ENCODE data around the gene PRDX6.
"Not testable (repeated sequence)": the region's sequence is repeated elsewhere in the genome, so short reads cannot be mapped to it uniquely, and the experiment has no call there.

The PRDX6 gene

DNA sequence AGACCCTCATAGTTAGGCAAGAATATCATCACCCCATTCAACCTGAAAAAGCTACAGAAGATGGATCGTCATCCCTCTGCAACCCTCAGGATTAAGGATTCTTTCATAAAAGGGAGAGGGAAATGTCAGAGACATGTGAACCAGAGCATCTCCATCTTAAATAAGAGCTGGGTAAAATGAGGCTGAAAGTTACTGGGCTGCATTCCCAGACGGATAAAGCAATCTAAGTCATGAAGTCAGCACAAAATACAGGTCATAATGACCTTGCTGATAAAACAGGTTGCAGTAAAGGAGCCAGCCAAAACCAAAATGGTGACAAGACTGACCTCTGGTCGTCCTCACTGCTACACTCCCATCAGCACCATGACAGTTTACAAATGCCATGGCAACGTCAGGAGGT, 22.6 kb downstream of the PRDX6 start:
- no peak for DNase-seq (ENCODE audit: low spot score)

DNA sequence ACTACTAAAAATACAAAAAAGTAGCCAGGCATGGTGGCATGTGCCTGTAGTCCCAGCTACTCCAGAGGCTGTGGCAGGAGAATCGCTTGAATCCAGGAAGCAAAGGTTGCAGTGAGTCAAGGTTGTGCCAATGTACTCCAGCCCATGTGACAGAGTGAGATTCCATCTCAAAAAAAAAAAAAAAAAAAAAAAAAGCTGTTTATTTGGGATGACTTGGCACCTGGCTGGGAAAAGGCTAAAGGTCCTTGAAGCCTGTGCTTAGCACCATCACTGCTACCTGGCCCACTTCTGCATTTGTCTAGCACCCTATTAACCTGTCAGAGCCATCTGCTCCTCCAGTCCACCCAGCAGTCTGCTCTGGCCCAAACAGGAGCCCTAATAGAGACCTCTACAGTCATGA, 25.0 kb downstream of the PRDX6 start:
- DNase-seq (ENCODE audit: low spot score) = no peak

DNA sequence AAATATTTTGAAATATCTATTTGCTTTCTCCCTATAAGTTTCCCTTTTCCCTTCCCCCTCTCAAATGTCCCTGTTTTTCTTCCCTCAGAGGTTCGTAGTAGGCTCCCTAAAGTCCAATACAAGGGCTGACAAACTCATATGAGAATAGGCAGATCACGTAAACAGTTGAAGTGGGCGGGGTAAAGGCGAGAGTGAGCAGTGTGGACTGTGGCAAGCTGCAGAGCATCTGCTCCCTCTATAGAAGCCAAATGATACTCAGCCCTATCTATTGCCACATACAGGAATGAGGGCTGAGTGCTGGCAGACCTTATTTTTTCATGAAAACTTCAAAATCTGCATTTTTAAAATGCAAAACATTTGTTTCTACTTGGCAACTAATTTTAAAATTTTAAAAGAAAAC, 26.3 kb downstream of the PRDX6 start:
- no peak for DNase-seq (ENCODE audit: low spot score)

DNA sequence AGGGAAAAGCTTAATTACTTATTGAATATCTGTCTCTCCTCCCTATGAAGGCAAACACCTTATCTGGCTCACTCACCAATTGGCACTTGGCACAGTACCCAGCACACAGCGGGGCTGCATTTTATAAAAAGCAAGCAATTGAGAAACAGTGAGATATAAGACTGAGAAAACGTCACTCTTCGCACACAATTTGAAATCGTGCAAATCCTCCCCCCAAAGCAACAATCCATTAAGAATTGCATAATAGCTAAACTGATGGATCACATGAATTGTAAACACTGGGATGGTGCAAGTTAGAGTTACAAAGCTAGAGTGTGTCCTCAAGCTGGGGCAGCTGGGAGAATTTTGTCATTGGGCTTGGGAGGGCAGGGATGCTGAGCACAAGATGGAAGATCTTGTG, 27.1 kb downstream of the PRDX6 start:
- no peak for DNase-seq (ENCODE audit: low spot score)

DNA sequence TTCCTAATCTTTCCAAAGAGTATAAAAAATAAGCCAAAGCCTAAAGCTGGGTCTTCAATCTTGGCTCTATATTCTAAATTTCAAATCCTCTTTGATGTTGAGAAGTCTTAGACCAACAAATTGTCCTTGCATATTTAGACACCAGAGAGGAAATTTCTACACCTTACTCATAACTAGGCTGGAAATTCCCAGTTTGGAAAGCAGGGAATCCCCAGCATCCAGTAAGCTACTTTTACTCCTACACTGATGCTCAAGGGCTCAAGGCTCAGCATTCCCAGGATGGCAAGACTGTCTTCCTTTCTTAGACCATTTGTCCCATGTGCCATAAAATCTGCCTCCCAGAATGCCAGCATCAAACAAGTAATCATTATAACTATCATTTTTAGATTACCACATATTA, 28.3 kb downstream of the PRDX6 start:
- DNase-seq (ENCODE audit: low spot score) = no peak

DNA sequence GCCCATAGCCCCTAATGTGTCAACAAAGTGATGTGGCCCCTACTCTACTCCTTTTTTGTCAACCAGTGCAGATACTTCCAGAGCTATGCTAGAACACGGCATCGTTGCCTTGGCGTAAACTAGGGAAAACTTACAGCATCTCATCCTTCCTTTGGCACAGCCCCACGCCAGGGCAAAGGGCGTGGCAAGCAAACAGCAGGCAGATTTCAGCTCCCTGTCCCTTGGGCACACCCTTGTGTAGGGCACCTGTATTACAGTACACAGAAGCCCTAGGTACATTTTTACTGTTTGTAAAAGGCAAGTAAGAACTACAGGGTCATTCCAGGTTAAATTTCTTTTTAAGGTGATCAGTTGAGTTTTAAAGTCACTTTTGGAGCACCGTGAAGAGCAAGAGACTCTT, 29.3 kb downstream of the PRDX6 start:
- DNase-seq (ENCODE audit: low spot score) = peak; percentile 33

DNA sequence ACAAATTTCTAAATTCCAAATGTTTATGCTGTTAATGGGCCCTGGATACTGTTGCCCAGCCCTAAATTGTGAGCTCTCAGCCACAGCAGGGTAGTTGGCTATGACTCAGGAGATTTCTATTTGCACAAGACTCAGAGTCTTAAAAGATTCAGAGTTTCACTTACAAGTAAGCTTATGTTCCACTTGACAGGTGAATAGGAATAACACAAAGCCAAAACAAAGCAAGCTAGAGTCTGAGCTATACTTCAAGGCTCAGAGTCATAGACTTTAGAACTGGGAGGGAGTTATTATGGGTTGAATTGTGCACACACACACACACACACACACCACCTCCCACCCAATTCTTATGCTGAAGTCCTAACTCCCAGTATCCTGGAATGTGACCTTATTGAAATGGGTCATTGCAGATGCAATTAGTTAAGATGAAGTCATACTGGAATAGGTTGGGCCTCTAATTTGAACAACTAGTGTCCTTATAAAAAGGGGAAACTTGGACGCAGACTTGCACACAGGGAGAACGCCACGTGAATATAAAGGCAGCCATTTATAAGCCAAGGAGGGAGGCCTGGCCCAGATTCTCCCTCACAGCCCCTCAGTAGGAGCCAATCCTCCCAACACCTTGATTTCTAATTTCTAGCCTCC, 30.2 kb downstream of the PRDX6 start:
- no peak for DNase-seq (ENCODE audit: low spot score)

DNA sequence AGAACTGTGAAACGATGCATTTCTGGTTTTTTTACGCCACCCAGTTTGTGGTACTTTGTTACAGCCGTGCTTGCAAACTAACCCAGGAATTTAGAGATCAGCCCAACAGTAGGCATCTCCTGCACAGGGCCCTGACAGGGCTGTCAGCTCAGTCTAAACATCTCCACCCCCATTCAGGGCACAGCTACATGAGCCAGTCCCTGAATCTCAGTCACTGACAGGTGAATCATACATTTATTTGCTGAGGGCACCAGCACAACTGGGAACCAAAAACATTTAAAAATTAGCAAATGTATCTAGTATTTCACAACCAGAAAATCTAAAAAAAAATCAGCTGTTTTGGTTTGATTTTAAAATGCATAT, 30.7 kb downstream of the PRDX6 start:
- no peak for DNase-seq (ENCODE audit: low spot score)

DNA sequence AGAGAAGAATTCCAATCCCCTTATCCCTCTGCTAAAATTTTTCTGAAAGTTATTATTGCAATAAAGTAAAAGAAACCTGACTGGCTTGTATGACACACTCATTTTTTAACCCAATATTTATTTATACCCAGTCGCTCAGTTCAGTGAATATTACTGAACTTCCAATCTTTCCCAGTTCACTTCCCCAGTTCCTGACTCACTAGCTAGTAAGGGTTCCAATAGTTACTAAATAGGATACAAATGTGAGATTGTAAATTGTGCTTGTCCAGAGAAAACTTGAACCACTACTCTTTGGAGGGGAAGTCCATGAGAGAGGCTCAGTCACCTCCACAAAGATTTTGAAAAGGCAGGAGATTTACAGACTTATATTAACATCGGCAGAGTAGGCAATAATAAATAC, 31.4 kb downstream of the PRDX6 start:
- no peak for DNase-seq (ENCODE audit: low spot score)

DNA sequence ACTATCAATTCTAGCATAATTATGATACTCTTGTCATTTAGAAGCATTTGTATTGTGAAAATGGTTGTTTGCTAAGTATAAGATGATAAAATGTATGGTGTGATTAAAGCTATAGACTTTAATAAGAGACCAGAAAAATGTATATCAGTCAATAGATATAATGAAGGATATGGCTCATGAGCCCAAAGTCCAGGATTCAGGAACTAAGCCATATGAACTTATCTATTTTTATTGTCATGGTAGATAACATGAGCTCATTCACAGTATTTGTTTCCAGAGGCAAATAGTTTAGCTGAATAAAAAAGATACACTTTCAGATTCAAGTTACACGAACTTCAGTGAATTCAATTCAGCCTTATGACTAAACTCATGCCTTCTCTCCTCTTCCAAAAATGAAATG, 32.7 kb downstream of the PRDX6 start:
- no peak for DNase-seq (ENCODE audit: low spot score)

DNA sequence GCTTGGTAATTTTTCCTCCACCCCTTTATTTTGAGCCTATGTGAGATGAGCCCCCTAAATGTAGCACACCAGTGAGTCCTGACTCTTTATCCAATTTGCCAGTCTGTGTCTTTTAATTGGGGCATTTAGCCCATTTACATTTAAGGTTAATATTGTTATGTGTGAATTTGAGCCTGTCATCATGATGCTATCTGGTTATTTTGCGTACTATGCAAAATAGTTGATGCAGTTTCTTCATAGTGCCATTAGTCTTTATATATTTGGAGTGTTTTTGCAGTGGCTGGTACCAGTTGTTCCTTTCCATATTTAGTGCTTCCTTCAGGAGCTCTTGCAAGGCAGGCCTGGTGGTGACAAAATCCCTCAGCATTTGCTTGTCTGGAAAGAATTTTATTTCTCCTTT, 37.4 kb downstream of the PRDX6 start:
- DNase-seq (ENCODE audit: low spot score) = not testable (repeated sequence)

DNA sequence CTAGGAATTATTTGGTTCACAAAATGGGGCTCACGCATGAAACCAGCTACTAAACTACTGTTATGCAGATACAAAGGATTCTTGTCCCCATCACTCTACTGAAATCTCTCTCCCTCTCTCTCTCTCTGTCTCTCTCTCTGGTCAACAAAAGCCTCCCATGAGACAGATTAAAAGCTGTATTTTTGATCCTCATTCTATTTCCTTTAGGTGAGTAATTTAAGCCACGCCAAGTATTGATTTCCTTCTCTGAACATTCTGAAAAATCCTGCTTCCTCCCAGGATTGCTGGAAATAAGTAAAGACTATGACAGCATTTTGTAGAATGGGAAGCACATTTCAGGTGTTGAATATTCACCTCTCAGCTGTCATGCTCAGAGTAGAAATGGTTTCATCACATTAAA, 43.7 kb downstream of the PRDX6 start:
- DNase-seq (ENCODE audit: low spot score) = no peak

DNA sequence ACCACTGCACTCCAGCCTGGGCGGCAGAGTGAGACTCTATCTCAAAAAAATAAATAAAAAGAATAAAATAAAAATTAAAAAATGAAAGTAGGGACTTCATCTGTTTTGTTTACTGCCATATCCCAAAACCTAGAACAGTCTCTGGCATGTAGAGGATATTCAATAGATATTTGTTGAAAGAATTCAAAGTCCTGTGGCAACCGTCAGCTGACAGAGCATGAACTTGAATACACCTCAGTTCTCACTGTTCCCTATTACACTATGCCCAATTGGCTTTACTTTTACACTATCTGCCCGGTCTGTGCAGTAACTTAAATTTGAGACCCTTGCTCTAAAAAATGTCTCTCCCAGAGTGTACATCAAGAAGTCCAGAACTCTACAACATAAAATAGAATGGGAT, 46.2 kb downstream of the PRDX6 start:
- DNase-seq (ENCODE audit: low spot score) = no peak

DNA sequence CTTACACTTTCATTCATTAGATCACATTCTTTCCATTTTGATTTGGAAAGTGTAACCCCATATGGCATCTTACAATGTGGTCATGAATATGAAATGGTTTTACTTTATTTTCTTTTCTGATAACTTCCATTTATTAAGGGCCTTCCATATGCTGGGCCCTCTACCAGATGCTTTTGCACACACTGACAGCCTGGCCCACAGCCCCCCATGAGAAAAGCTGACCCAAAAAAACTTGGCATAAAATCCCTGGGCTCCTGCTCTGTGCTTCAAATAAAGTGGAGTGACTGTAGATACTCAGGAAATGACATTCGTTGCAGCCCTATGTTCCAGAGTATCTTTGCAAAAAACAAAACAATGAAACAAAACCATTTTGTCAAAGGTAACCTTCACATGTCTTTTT, 48.8 kb downstream of the PRDX6 start:
- DNase-seq (ENCODE audit: low spot score) = no peak

DNA sequence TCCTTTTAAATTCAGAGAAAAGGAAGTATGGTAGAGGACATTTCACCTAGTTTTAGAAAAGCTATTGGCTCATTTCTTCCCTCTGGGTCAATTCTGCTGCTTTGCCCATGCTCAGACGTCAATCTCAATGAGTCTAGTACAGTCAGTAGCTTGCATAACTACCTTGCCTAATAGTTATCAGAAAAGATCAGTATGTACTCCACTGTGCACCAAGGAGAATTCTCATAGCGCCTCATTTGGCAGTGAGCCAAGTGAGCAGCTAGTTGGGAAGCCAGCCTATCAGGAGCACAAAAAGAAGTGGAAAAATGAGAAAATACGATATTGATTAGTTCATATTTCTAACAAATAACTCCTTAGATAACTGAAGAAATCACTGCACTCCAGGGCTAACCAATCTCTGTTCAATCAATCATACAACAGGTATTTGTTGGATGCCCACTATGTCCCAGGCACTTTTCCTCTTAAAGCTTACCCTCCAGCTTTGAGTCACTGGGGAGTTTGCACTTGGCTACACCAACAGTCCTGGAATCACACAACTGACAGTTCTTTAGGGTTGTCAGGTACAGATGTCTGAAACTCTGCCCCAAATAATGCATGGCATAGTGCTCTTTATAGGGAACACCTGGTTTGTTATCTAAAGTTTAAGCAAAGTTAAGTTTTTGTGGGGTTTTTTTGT, 50.2 kb downstream of the PRDX6 start:
- DNase-seq (ENCODE audit: low spot score) = no peak

DNA sequence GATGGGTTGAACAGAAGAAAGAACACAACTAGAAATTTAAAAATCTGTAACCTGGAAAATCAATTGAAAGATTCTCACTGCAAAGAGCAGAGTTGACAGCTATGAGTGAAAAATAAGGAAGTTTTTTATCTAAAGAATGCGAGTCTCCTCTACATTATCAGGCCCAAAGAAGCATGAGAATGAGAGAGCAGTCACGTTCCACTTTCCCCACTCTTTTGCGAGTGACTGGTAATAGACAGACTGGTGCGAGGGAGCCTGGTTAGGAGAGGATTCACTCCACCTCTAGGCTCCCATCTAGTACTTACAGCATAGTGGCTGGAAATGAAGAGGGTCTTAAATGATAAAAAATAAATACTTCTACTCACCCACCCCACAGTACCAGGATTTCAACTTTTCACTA, 52.0 kb downstream of the PRDX6 start:
- no peak for DNase-seq (ENCODE audit: low spot score)

DNA sequence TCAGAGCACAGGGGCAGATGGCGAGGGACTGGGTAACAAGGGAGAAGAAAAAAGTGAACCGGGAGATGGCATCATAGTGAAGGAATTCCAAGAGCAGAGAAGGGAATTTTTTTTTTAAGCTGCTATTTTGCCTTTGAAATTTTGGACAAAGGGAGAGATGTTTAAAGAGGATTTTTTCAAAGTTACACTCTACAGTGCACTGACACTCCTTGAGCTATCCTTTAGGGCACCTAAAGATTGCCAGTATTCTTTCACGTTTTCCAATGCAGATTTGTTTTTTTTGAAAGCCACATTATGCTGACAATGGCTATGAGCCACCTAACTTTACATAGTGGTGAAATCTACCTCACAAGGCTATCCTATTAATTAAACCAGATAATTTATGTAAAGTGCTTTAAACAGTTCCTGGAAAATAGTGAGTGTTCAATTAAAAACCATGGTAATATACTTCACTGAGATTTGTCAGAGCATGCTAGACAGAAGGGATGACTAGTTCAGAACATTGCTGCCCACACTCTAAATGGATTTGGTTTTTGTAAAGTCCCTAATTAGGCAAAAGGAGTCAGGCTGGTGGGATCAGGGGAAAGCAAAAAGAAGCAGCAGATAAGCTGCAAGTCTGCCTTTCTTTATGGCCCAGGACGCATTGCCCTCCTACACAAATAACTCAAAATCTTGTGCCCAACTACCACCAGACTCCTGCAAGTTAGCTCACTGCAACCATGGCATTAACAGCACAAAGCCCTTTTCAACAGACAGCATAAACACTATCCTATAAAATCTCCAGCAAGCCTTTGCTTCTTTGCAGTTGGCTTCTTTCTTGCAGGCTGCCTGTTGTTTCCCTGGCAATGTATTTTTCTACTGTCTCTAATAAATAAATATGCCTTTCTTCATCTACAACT, 53.9 kb downstream of the PRDX6 start:
- DNase-seq (ENCODE audit: low spot score) = no peak

DNA sequence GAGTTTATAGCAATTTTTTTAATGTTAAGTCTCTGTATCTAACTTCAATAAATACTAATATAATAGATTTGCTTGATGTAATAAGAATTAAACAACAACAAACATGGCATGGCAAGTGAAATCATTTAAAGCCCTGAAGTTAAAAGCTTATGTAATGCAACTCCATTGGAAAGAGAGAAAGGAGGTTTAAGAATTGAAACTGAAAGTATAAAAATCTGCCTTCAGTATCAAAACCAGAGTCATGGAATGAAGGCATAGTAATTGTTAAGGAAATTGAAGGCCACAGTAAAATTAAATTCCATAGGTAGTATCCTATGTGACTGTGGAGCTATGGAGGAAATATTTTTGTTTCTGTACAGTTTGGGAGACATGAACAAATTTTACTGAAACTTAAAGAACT, 55.1 kb downstream of the PRDX6 start:
- DNase-seq (ENCODE audit: low spot score) = no peak

DNA sequence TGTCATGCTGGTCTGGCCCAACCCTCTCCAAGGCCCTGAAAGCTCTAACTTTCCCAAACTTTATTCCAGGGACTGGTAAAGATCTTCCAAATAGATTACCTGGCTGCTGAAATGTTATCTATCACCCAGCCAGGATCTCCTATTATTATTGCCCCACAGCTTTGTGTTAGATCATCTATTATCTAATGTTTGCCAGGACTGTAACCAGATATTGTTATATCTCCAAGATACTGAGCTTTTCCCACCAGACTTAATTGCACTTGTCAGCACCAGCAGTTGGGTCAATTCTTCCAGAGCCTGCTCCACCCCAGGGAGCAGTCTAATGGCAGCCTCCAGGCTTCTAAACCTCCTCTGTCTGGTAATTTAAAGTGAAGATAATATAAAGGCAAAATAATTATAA, 59.1 kb downstream of the PRDX6 start:
- DNase-seq (ENCODE audit: low spot score) = no peak
